Uterus (tissue), 2 donors: ENCODE data around the gene GPBAR1.

Source experiments
- CTCF ChIP-seq, 4 experiments: fragments of 200-600 bp in 2 of 4; fragments of 450-650 bp in 2 of 4; sonication (generic) in 2 of 4; IDR thresholded peaks; one replicate each; pipeline ENCODE4 v1.5.1; 2016 to 2019; ENCODE audit warnings: antibody characterized with exemption in 4 of 4, mild to moderate bottlenecking in 2 of 4, moderate library complexity in 1 of 4
- POLR2A ChIP-seq, 2 donors: fragments of 450-650 bp; IDR thresholded peaks; one replicate each; pipeline ENCODE4 v1.6.1; 2016; ENCODE audit warnings: antibody characterized with exemption in 2 of 2, mild to moderate bottlenecking in 1 of 2, moderate library complexity in 1 of 2

DNA sequence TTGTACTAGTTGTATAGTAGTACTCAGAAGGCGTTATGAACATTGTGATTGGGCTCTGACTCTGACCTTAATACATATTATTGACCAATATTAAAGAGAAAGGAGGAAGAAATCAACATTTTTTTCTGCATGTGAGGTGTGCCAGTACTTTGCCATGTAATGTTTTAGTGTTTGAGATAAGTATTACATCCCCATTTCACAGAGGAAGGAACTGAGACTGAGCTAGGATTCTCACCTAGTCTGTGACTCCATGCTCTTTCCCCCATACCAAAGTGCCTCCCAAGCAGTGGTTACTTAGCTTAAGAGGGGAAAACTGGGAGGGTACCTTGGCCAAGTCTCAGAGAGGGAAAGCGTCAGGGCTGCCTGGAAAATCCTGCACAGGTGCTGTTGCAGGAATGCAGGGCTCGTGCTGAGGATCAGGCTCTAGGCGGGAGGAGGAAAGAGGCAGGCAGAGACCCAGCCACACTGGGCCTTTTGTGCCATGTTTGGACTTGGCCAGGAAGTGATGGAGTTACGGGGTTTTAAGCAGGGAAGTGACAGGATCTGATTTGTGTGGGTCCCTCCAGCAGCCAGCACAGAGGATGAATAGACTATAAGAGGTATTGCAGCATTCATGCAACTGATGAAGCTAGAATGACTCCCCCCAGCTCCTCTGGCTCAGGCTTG is 11.2 kb downstream of the GPBAR1 start:
- TF ChIP-seq CTCF (IDR thresholded peaks at IDR 0.05) = no peak
- no peak for TF ChIP-seq POLR2A (IDR thresholded peaks at IDR 0.05)
